DOHH2 (cell line): Measurements from ENCODE around the gene GRID1.

ENCODE experiments used
- EZH2phosphoT487 ChIP-seq: fragments of 200-600 bp; sonication (generic); IDR thresholded peaks from 2 replicates; pipeline ENCODE4 v1.6.1; 2017; ENCODE audit warnings: borderline replicate concordance, mild to moderate bottlenecking, antibody characterized with exemption, low read length, moderate library complexity, mixed read lengths
- TF ChIP-seq, protein P1 (sequence below): fragments of 200-600 bp; sonication (generic); IDR thresholded peaks from one replicate; pipeline ENCODE4 v1.5.1; 2014; ENCODE audit warnings: antibody characterized with exemption, mild to moderate bottlenecking, low read depth, low read length; ENCODE audit not compliant: poor library complexity, severe bottlenecking

DNA sequence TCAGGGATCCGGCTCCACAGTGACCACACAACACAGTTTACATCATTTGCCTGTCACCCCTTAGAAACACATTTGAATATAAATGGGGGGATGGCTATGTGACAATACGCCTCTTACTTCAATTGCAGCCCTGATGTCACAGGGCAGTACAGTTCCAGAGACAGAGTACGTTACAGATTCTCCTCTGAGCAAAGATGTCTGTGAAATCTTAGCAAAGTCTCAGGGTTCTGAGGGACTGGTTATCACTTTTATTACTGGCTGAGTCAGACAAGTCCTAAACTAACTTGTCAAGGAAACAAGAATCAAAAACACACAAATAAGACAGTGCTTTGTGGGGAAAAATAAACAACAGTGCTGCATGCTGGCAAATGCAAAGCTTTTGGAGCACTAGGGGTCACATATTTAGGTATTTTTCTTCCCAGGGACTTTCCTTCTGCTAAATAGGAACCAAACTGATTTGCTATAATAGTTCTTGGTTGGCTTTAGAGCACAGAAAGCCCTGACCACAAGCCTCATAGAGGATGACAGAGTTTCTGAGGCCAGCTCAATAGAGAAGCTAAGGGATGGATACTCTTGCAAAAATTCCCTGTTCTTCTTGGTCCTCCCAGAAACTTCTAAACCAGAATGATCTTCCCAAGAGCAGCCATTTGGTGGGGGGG is 501.6 kb downstream of the GRID1 start:
- TF ChIP-seq, protein P1, sequence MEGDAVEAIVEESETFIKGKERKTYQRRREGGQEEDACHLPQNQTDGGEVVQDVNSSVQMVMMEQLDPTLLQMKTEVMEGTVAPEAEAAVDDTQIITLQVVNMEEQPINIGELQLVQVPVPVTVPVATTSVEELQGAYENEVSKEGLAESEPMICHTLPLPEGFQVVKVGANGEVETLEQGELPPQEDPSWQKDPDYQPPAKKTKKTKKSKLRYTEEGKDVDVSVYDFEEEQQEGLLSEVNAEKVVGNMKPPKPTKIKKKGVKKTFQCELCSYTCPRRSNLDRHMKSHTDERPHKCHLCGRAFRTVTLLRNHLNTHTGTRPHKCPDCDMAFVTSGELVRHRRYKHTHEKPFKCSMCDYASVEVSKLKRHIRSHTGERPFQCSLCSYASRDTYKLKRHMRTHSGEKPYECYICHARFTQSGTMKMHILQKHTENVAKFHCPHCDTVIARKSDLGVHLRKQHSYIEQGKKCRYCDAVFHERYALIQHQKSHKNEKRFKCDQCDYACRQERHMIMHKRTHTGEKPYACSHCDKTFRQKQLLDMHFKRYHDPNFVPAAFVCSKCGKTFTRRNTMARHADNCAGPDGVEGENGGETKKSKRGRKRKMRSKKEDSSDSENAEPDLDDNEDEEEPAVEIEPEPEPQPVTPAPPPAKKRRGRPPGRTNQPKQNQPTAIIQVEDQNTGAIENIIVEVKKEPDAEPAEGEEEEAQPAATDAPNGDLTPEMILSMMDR: no peak
- TF ChIP-seq EZH2phosphoT487: no peak
